OCI-LY3 (cell line): ENCODE data around the gene EPB41L5.

ENCODE experiments used
- CTCF ChIP-seq: fragments of 200-600, 300-600 bp; sonication (generic); IDR thresholded peaks from 2 replicates; pipeline ENCODE4 v1.5.1; 2014; ENCODE audit warnings: antibody characterized with exemption, low read length, low read depth
- EZH2phosphoT487 ChIP-seq: fragments of 200-600 bp; shearing (Covaris generic); IDR thresholded peaks from 2 replicates; pipeline ENCODE4 v1.6.1; 2018; ENCODE audit warnings: antibody characterized with exemption, mixed run types, low read depth

- no peak for TF ChIP-seq CTCF
- no peak for TF ChIP-seq EZH2phosphoT487
These were observed 210.4 kb downstream of the EPB41L5 start, which contains the start of gene TMEM185B for GRCh38 chr2:120223034-120223912.
